ENCODE data around the gene ARMC9. TPM values are rescaled to one million over a fixed set of nuclear protein-coding genes. Genes with fewer than 3 reads are reported as not detected.

Gene ARMC9
- total RNA-seq, 1 experiment from 2014 or later = 42.7 TPM

- DNase-seq (ENCODE audit: low read depth, low spot score) = no peak
- TF ChIP-seq CTCF (IDR thresholded peaks at IDR 0.05) (no peak), REST (IDR thresholded peaks at IDR 0.05; ENCODE audit: insufficient read depth in 1 of 2, low read depth in 2 of 2, low read length in 1 of 2) (no peak), TCF7L2 (IDR thresholded peaks at IDR 0.05; ENCODE audit: low read depth, low read length) (no peak), SIN3A (IDR thresholded peaks at IDR 0.05; ENCODE audit: borderline replicate concordance, insufficient read depth, low read depth, low read length) (no peak), POLR2AphosphoS5 (IDR thresholded peaks at IDR 0.05; ENCODE audit: low read depth, low read length) (no peak)
- Histone ChIP-seq H3K27me3 (ENCODE audit: control insufficient read depth, insufficient read depth, low read length) (no peaks in the 10 kb centered on the region), H3K4me3 (ENCODE audit: low read depth in 2 of 2, low read length in 2 of 2) (no peak overlapping the region), H3K36me3 (ENCODE audit: control insufficient read depth, insufficient read depth, low read length) (no peaks in the 10 kb centered on the region), H3K27ac (ENCODE audit: low read length) (no peak overlapping the region), H3K9me3 (ENCODE audit: control insufficient read depth, insufficient read depth, low read depth, low read length) (no peaks in the 10 kb centered on the region), H3K4me1 (ENCODE audit: control insufficient read depth, insufficient read depth, low read length) (no peaks in the 10 kb centered on the region)
- no TSS peak for BruUV-seq (replicated peaks)
- ATAC-seq = no peak
- ChIA-PET CTCF (no interaction called here), POLR2A (interaction anchor here (0.6 kb wide), 3 partner anchors 9 to 21 kb away, joined by 3 to 5 read pairs (median 5); no protein-coding TSS in a partner anchor)
- intact Hi-C loops (cut with micrococcal nuclease; ENCODE audit: unreplicated experiment) = no loop called here
- in situ Hi-C loops (cut with HindIII; ENCODE audit: low pct_unique_long_range_greater_than_20kb, low sequenced_read_pairs) = no loop called here
Measured at GRCh38 chr2:231347081-231347480, 148.7 kb downstream of the ARMC9 start.

DNA sequence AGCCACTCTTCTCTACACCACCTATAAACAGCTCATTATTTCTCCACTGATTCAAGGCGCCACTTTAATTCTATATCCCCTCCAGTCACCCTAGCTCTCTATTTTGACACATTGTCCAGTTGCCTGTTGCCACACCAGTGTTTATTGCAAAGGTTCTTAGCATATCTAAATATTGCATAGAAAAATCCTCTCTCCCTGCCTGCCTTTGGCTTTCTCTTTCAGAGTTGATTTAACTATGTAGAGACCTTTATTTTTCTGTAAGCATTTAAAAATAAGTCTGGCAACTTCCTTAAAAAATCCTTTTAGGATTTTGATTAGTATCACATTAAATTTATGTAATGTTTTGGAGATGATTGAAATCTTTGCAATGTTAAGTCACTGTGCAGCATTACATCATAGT is 149.2 kb downstream of the ARMC9 start:
- POLR2A ChIA-PET = interaction anchor here (0.6 kb wide), 3 partner anchors 10 to 20 kb away, joined by 3 to 5 read pairs (median 5); no protein-coding TSS in a partner anchor

More for the DNA sequence above, 149.2 kb downstream of the ARMC9 start:
- no peaks in the 10 kb centered on the region for H3K4me1 ChIP-seq (ENCODE audit: control insufficient read depth, insufficient read depth, low read length)
- no peaks in the 10 kb centered on the region for H3K27me3 ChIP-seq (ENCODE audit: control insufficient read depth, insufficient read depth, low read length)
- no peaks in the 10 kb centered on the region for H3K9me3 ChIP-seq (ENCODE audit: control insufficient read depth, insufficient read depth, low read depth, low read length)
- intact Hi-C loops (cut with micrococcal nuclease; ENCODE audit: unreplicated experiment) = no loop called here
- ATAC-seq (no peak), DNase-seq (ENCODE audit: low read depth, low spot score) (no peak)
- in situ Hi-C loops (cut with HindIII; ENCODE audit: low pct_unique_long_range_greater_than_20kb, low sequenced_read_pairs) = no loop called here
- CTCF ChIA-PET = no interaction called here
- TF ChIP-seq REST (IDR thresholded peaks at IDR 0.05; ENCODE audit: insufficient read depth in 1 of 2, low read depth in 2 of 2, low read length in 1 of 2) = no peak
- TF ChIP-seq POLR2AphosphoS5 (IDR thresholded peaks at IDR 0.05; ENCODE audit: low read depth, low read length) = no peak
- no peak for TF ChIP-seq SIN3A (IDR thresholded peaks at IDR 0.05; ENCODE audit: borderline replicate concordance, insufficient read depth, low read depth, low read length)
- no peak for TF ChIP-seq TCF7L2 (IDR thresholded peaks at IDR 0.05; ENCODE audit: low read depth, low read length)
- TF ChIP-seq CTCF (IDR thresholded peaks at IDR 0.05) = no peak
- H3K27ac ChIP-seq (ENCODE audit: low read length) = no peak overlapping the region
- H3K36me3 ChIP-seq (ENCODE audit: control insufficient read depth, insufficient read depth, low read length) = no peaks in the 10 kb centered on the region
- no TSS peak for BruUV-seq (replicated peaks)
- no peak overlapping the region for H3K4me3 ChIP-seq (ENCODE audit: low read depth in 2 of 2, low read length in 2 of 2)
